SHP77 treated with DMSO at 0.1 percent for 48 hours (cell line): ENCODE results near the gene MTERF2.

Experiments
- DNase-seq: peaks from one replicate; lab custom pipeline; 2025; lab: John Stamatoyannopoulos, UW

The MTERF2 gene

DNA sequence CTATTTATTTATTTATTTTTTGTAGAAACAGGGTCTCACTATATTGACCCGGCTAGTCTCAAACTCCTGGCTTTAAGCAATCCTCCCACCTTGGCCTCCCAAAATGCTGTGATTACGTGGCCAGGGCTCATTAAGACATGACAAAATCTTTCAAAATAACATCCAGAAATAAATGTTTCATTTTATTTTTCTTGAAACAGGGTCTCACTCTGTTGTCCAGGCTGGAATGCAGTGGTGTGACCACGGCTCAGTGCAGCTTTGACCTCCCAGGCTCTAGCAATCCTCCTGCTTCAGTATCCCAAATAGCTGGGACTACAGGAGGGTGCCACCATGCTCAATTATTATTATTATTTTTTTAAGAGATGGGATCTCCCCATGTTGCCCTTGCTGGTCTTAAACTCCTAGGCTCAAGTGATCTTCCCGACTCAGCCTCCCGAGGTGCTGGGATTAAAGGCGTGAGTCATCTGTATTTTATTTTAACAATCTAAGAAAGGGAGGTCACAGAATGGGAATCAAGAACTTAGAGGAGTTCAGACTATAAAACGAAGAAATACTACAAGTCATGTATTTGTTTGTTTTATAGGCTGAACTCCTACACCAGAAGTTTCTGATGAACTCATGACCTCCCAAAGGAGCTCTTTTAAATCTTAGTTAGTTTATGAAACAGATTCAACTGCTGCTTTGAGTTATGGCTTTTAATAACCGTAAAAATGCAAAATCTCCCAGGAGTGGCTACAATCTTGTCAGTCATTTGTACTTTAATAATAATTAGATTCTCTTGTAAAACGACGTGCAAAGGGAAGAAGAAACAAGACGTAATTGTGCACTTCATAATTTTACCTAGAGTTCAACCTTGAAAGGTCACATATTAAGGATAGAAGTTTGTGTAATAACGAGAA is 33.3 kb downstream of the MTERF2 start:
- DNase-seq, result no peak

DNA sequence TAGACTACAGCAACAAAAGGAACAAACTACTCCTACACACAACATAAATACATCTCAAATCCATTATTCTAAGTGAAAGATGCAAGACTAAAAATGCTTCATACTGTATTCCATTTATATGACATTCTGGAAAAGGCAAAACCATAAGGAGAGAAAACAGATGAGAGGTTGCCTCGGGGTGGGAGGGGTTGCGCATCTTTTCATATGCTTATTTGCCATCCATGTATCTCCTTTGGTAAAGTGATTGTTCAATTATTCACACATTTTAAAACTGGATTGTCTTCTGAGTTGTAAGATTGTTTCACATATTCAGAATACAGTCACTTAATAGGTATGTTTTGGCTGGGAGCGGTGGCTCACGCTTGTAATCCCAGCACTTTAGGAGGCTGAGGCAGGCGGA is 36.4 kb downstream of the MTERF2 start:
- no peak for DNase-seq

GRCh38 chr12:106947461-106947860 is 39.5 kb downstream of the MTERF2 start:
- no peak for DNase-seq

GRCh38 chr12:106945261-106945851 is 41.6 kb downstream of the MTERF2 start:
- DNase-seq, result no peak

GRCh38 chr12:106942775-106943174 is 44.2 kb downstream of the MTERF2 start:
- no peak for DNase-seq

GRCh38 chr12:106941481-106942156 is 45.3 kb downstream of the MTERF2 start:
- DNase-seq, result no peak

GRCh38 chr12:106934277-106934676 is 52.7 kb downstream of the MTERF2 start:
- no peak for DNase-seq
